Prostate gland (tissue), 2 donors: ENCODE results near the gene SIRPB2.

ENCODE experiments used
- CTCF ChIP-seq, 4 experiments: fragments of 200-600 bp in 2 of 4; fragments of 450-650 bp in 2 of 4; sonication (generic) in 2 of 4; IDR thresholded peaks; 1 replicate in 3 of 4; 2 replicates in 1 of 4; pipeline ENCODE4 v1.5.1; 2016 to 2019; ENCODE audit warnings: antibody characterized with exemption in 4 of 4, mild to moderate bottlenecking in 2 of 4, moderate library complexity in 2 of 4
- POLR2AphosphoS5 ChIP-seq: sonication (generic); formaldehyde crosslinking; IDR thresholded peaks from one replicate; pipeline ENCODE4 v1.6.1; 2017; ENCODE audit warnings: antibody characterized with exemption

GRCh38 chr20:1539816-1540419 lies 48.7 kb upstream of the SIRPB2 start:
- TF ChIP-seq CTCF (IDR thresholded peaks at IDR 0.05) (no peak), POLR2AphosphoS5 (no peak)
